Measurements from ENCODE around the gene AMPH. TPM values are rescaled to one million over a fixed set of nuclear protein-coding genes. Genes with fewer than 3 reads are reported as not detected.

The AMPH gene
- total and polyA plus RNA-seq, 2 of the 4 experiments (the other 2 are of a cell fraction), result 3.9 to 4.8 TPM

DNA sequence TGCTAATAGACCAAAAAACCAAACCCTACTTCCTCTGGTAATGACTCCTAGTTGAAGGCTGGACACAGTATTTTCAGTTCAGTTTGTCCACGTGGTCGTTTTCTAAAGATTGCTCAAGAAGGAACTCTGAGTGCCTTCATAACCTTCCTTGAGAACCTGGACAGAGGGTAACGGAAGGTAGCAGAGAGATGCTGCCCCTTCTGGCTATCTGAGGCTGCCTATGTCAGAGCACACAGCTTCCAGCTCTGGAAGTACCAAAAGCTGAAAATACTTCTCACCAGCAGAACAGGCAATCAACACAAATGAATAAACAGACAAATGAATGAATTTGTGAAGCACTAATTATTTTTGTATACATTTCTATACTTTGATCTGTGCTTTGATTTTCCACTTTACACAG is 85.2 kb downstream of the AMPH start:
- Histone ChIP-seq H2BK120ac (ENCODE audit: low read depth, low read length) (no peak overlapping the region), H4K8ac (ENCODE audit: low read depth in 2 of 2, low read length in 2 of 2) (no peak overlapping the region), H3K36me3 (ENCODE audit: control insufficient read depth, insufficient read depth, low read length) (no peaks in the 10 kb centered on the region), H3K23ac (ENCODE audit: low read depth, low read length) (no peak overlapping the region), H2AK5ac (ENCODE audit: low read depth, low read length) (no peak overlapping the region), H2BK20ac (ENCODE audit: low read depth, low read length) (no peak overlapping the region), H3K27me3 (ENCODE audit: control insufficient read depth, insufficient read depth, low read length) (no peaks in the 10 kb centered on the region), H3K9ac (ENCODE audit: low read depth, low read length) (no peak overlapping the region), H2BK15ac (ENCODE audit: low read depth, low read length) (no peak overlapping the region), H4K20me1 (ENCODE audit: insufficient read depth, low read length) (no peaks in the 10 kb centered on the region), H3K56ac (ENCODE audit: extremely low read depth, insufficient read depth, low read length) (no peak overlapping the region), H3K4me3 (ENCODE audit: insufficient read depth, low read depth, low read length) (no peak overlapping the region), H2BK5ac (ENCODE audit: low read depth, low read length, poor library complexity, severe bottlenecking) (no peak overlapping the region), H3K14ac (replicated peaks; ENCODE audit: low read depth, low read length) (no peak overlapping the region), H3K4ac (ENCODE audit: low read depth, low read length) (no peak overlapping the region), H3K9me1 (ENCODE audit: insufficient read depth, low read length) (no peaks in the 10 kb centered on the region), H2AFZ (replicated peaks; ENCODE audit: low read length, poor library complexity) (no peak overlapping the region), H3K79me1 (ENCODE audit: low read depth in 1 of 2, low read length in 2 of 2) (no peaks in the 10 kb centered on the region), H4K91ac (ENCODE audit: insufficient read depth, low read depth, low read length) (no peak overlapping the region), H4K5ac (ENCODE audit: low read depth, low read length) (no peak overlapping the region), H3K4me2 (ENCODE audit: low read depth, low read length) (no peak overlapping the region), H3K27ac (ENCODE audit: insufficient read depth, low read length) (no peak overlapping the region), H3K18ac (ENCODE audit: low read depth, low read length) (no peak overlapping the region), H2AK9ac (replicated peaks; ENCODE audit: low read depth, low read length, poor library complexity) (no peak overlapping the region), H3K9me3 (ENCODE audit: control insufficient read depth, insufficient read depth, low read length) (no peaks in the 10 kb centered on the region), H3K4me1 (ENCODE audit: control insufficient read depth, insufficient read depth, low read length) (no peaks in the 10 kb centered on the region; the same call in 1 of the 2 replicates)
- dilution Hi-C loops (cut with HindIII; ENCODE audit: low sequenced_read_pairs, unreplicated experiment) (no loop called here), intact Hi-C loops (cut with micrococcal nuclease) (no loop called here), in situ Hi-C loops (cut with MboI; ENCODE audit: low sequenced_read_pairs) (no loop called here)
- BruUV-seq (replicated peaks), result no TSS peak
- TF ChIP-seq SMC3 (IDR thresholded peaks at IDR 0.05; ENCODE audit: low read depth, low read length) (no peak), MXI1 (IDR thresholded peaks at IDR 0.05; ENCODE audit: borderline replicate concordance, low read depth, low read length) (no peak), CEBPB (IDR thresholded peaks at IDR 0.05; ENCODE audit: low read depth, low read length) (no peak), POLR2A (IDR thresholded peaks at IDR 0.05; ENCODE audit: low read depth, low read length) (no peak), BHLHE40 (IDR thresholded peaks at IDR 0.05; ENCODE audit: low read depth, low read length) (no peak), MAFK (IDR thresholded peaks at IDR 0.05; ENCODE audit: low read depth, low read length) (no peak), RCOR1 (IDR thresholded peaks at IDR 0.05; ENCODE audit: insufficient replicate concordance, low read length) (no peak)
- TF ChIP-seq, protein P1, sequence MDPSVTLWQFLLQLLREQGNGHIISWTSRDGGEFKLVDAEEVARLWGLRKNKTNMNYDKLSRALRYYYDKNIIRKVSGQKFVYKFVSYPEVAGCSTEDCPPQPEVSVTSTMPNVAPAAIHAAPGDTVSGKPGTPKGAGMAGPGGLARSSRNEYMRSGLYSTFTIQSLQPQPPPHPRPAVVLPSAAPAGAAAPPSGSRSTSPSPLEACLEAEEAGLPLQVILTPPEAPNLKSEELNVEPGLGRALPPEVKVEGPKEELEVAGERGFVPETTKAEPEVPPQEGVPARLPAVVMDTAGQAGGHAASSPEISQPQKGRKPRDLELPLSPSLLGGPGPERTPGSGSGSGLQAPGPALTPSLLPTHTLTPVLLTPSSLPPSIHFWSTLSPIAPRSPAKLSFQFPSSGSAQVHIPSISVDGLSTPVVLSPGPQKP (IDR thresholded peaks at IDR 0.05; ENCODE audit: borderline replicate concordance, low read depth, low read length), result no peak
- TF ChIP-seq, protein P2, sequence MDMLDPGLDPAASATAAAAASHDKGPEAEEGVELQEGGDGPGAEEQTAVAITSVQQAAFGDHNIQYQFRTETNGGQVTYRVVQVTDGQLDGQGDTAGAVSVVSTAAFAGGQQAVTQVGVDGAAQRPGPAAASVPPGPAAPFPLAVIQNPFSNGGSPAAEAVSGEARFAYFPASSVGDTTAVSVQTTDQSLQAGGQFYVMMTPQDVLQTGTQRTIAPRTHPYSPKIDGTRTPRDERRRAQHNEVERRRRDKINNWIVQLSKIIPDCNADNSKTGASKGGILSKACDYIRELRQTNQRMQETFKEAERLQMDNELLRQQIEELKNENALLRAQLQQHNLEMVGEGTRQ (IDR thresholded peaks at IDR 0.05; ENCODE audit: low read depth, low read length), result no peak
- WGBS, 2 experiments (ENCODE audit: extremely low coverage in 2 of 2, insufficient read length in 1 of 2), result no CpG with 5 or more reads among the region's 3 CpGs
- POLR2A ChIA-PET (ENCODE audit: unreplicated experiment), result no interaction called here
- ATAC-seq (ENCODE audit: low read depth) (no peak), DNase-seq (no peak)
- CTCF ChIA-PET, result interaction anchor here (0.6 kb wide), 1 partner anchor 1450 kb away, joined by 3 read pairs; no protein-coding TSS in a partner anchor
